HG03342 (cell line): Measurements from ENCODE around the gene SNRNP200.
"Not testable (repeated sequence)": the region's sequence is repeated elsewhere in the genome, so short reads cannot be mapped to it uniquely, and the experiment has no call there.

ENCODE experiments used
- ATAC-seq: cut with Tn5 transposase; IDR thresholded peaks from one replicate; pipeline ENCODE4 v1.9.1; 2021; ENCODE audit warnings: mild to moderate bottlenecking, moderate library complexity; ENCODE audit not compliant: unreplicated experiment

Gene SNRNP200

GRCh38 chr2:96325041-96325883 is 19.9 kb upstream of the SNRNP200 start, which contains the start of gene ITPRIPL1:
Gene ITPRIPL1 (plus strand): TSS chr2:96325317. CDS start chr2:96325840, 523 bp downstream.
- ATAC-seq: no peak

- no peak for ATAC-seq
Observed at GRCh38 chr2:96324721-96325040, 19.3 kb upstream of the SNRNP200 start.

GRCh38 chr2:96323849-96324248 is 18.5 kb upstream of the SNRNP200 start:
- no peak for ATAC-seq

- ATAC-seq: peak; percentile 17
Observed at GRCh38 chr2:96320728-96321622, 15.6 kb upstream of the SNRNP200 start.

- ATAC-seq: no peak
Observed at GRCh38 chr2:96320326-96320725, 15.0 kb upstream of the SNRNP200 start.

- no peak for ATAC-seq
Observed at GRCh38 chr2:96319396-96319795, 14.1 kb upstream of the SNRNP200 start.

- ATAC-seq: no peak
Observed at GRCh38 chr2:96318723-96319122, 13.4 kb upstream of the SNRNP200 start.

GRCh38 chr2:96317584-96317997 is 12.2 kb upstream of the SNRNP200 start:
- no peak for ATAC-seq

- ATAC-seq: no peak
Observed at GRCh38 chr2:96316999-96317398, 11.7 kb upstream of the SNRNP200 start.

GRCh38 chr2:96315400-96316071 is 10.2 kb upstream of the SNRNP200 start:
- ATAC-seq: no peak

GRCh38 chr2:96315005-96315399 is 9.7 kb upstream of the SNRNP200 start:
- no peak for ATAC-seq

GRCh38 chr2:96308248-96308647 is 2.9 kb upstream of the SNRNP200 start:
- no peak for ATAC-seq

GRCh38 chr2:96306370-96306769 is 1.0 kb upstream of the SNRNP200 start:
- ATAC-seq: no peak

GRCh38 chr2:96305979-96306308 is 598 bp upstream of the SNRNP200 start:
- no peak for ATAC-seq

- ATAC-seq: no peak
Observed at GRCh38 chr2:96304606-96305005, 740 bp downstream of the SNRNP200 start.

- ATAC-seq: no peak
Observed at GRCh38 chr2:96301865-96302264, 3.5 kb downstream of the SNRNP200 start.

GRCh38 chr2:96296925-96297324 is 8.4 kb downstream of the SNRNP200 start:
- no peak for ATAC-seq

- not testable (repeated sequence) for ATAC-seq
Observed at GRCh38 chr2:96294271-96294670, 11.1 kb downstream of the SNRNP200 start.

GRCh38 chr2:96291751-96292150 is 13.6 kb downstream of the SNRNP200 start:
- ATAC-seq: no peak

GRCh38 chr2:96287273-96287856 is 18.0 kb downstream of the SNRNP200 start:
- no peak for ATAC-seq
